SK-N-SH (cell line): ENCODE measurements around the gene BANF1. TPM values are rescaled to one million over a fixed set of nuclear protein-coding genes. Genes with fewer than 3 reads are reported as not detected.
A peak's percentile ranks its signal among the peaks of the same experiment; 100 is the strongest.

Source experiments
- CTCF ChIA-PET: fragments of 300-600, 350-600 bp; formaldehyde crosslinking; extraction: SDS; loops from one replicate; lab custom pipeline; 2021; lab: Yijun Ruan, JAX
- POLR2A ChIA-PET: fragments of 350-600 bp; sonication (Branson Sonifier 250); formaldehyde crosslinking; extraction: SDS; loops from one replicate; lab custom pipeline; 2020; ENCODE audit warnings: antibody characterized with exemption, inconsistent platforms; lab: Yijun Ruan, JAX
- DNase-seq: peaks from one replicate; pipeline ENCODE4 v3.0.0; 2012
- H2AFZ ChIP-seq: fragments of 200-600 bp; sonication (generic); 2 replicates; pipeline ENCODE4 v1.8.1; 2016; ENCODE audit warnings: antibody characterized with exemption, mild to moderate bottlenecking, low read depth
- H3F3A ChIP-seq: fragments of 200-600 bp; sonication (generic); replicated peaks from 2 replicates; pipeline ENCODE3; 2016; ENCODE audit warnings: antibody characterized with exemption, mild to moderate bottlenecking; ENCODE audit not compliant: insufficient read depth
- H3K27ac ChIP-seq, 2 experiments: fragments of 200-500 bp in 1 of 2; fragments of 200-600 bp in 1 of 2; sonication (Bioruptor generic) in 1 of 2; sonication (generic), shearing (Covaris generic) in 1 of 2; 2 replicates each; pipeline versions ENCODE4 v1.5.1 to v1.6.1; 2014 to 2016; ENCODE audit warnings: low read depth in 2 of 2, inconsistent platforms in 1 of 2, low read length in 1 of 2, mild to moderate bottlenecking in 1 of 2, mixed read lengths in 1 of 2
- H3K27me3 ChIP-seq: fragments of 200-600 bp; sonication (generic), shearing (Covaris generic); 2 replicates; pipeline ENCODE4 v1.6.1; 2016; ENCODE audit warnings: mixed run types; ENCODE audit not compliant: insufficient read depth
- H3K36me3 ChIP-seq, 2 experiments: fragments of 200-500 bp in 1 of 2; fragments of 200-600 bp in 1 of 2; sonication (Bioruptor generic) in 1 of 2; sonication (generic) in 1 of 2; replicated peaks in 1 of 2; 2 replicates each; pipeline versions ENCODE3 to v1.5.1; 2014 to 2016; ENCODE audit warnings: low read length in 1 of 2, mild to moderate bottlenecking in 1 of 2; ENCODE audit not compliant: insufficient read depth in 2 of 2, control insufficient read depth in 1 of 2
- H3K4me1 ChIP-seq, 2 experiments: fragments of 200-500 bp in 1 of 2; fragments of 200-600 bp in 1 of 2; sonication (Bioruptor generic) in 1 of 2; sonication (generic), shearing (Covaris generic) in 1 of 2; 2 replicates each; pipeline versions ENCODE4 v1.5.1 to v1.6.1; 2014 to 2016; ENCODE audit warnings: low read depth in 1 of 2, low read length in 1 of 2, mixed run types in 1 of 2; ENCODE audit not compliant: insufficient read depth in 2 of 2, control insufficient read depth in 1 of 2
- H3K4me2 ChIP-seq: fragments of 200-600 bp; sonication (generic), shearing (Covaris generic); 2 replicates; pipeline ENCODE4 v1.6.1; 2017; ENCODE audit warnings: mixed run types
- H3K4me3 ChIP-seq, 2 experiments: fragments of 200-500 bp in 1 of 2; fragments of 200-600 bp in 1 of 2; sonication (Bioruptor generic) in 1 of 2; sonication (generic), shearing (Covaris generic) in 1 of 2; 2 replicates each; pipeline versions ENCODE4 v1.5.1 to v1.8.1; 2014 to 2016; ENCODE audit warnings: low read depth in 2 of 2, inconsistent platforms in 1 of 2, low read length in 1 of 2, mild to moderate bottlenecking in 1 of 2, mixed read lengths in 1 of 2, moderate library complexity in 1 of 2
- H3K79me2 ChIP-seq: fragments of 200-600 bp; sonication (generic); 2 replicates; pipeline ENCODE4 v1.8.1; 2017; ENCODE audit warnings: mild to moderate bottlenecking; ENCODE audit not compliant: insufficient read depth
- H3K9ac ChIP-seq: fragments of 200-600 bp; sonication (generic); 2 replicates; pipeline ENCODE4 v1.6.1; 2017; ENCODE audit warnings: mixed run types
- H3K9me2 ChIP-seq: fragments of 200-600 bp; sonication (generic); 2 replicates; pipeline ENCODE4 v1.6.1; 2017; ENCODE audit warnings: mixed run types
- H3K9me3 ChIP-seq: fragments of 200-600 bp; sonication (generic); 2 replicates; pipeline ENCODE4 v1.6.1; 2017; ENCODE audit warnings: mixed run types, mild to moderate bottlenecking, moderate library complexity
- H4K20me1 ChIP-seq: fragments of 200-600 bp; sonication (generic); 2 replicates; pipeline ENCODE4 v1.6.1; 2017; ENCODE audit warnings: mild to moderate bottlenecking, mixed run types; ENCODE audit not compliant: insufficient read depth
- CTCF ChIP-seq: fragments of 200-600 bp; sonication (generic); IDR thresholded peaks from 2 replicates; pipeline ENCODE4 v1.6.1; 2017; ENCODE audit warnings: antibody characterized with exemption, mild to moderate bottlenecking, moderate library complexity
- ELF1 ChIP-seq: IDR thresholded peaks from 2 replicates; pipeline ENCODE4 v1.4.0; 2012
- EP300 ChIP-seq, 2 experiments: IDR thresholded peaks; 2 replicates each; pipeline versions ENCODE4 v1.4.0 to v1.6.1; 2012; ENCODE audit warnings: borderline replicate concordance in 1 of 2, low read depth in 1 of 2, low read length in 1 of 2
- EZH2phosphoT487 ChIP-seq: fragments of 200-600 bp; sonication (generic); IDR thresholded peaks from 2 replicates; pipeline ENCODE4 v1.6.1; 2017; ENCODE audit warnings: low read depth, mixed run types, mild to moderate bottlenecking, antibody characterized with exemption, moderate library complexity, borderline replicate concordance
- FOXJ3 ChIP-seq: sonication (generic); formaldehyde crosslinking; IDR thresholded peaks from 2 replicates; pipeline ENCODE4 v1.5.1; 2020; ENCODE audit warnings: mild to moderate bottlenecking, missing genetic modification reagents
- FOXM1 ChIP-seq: IDR thresholded peaks from 2 replicates; pipeline ENCODE4 v1.4.0; 2012; ENCODE audit warnings: low read depth, mild to moderate bottlenecking
- GABPA ChIP-seq: IDR thresholded peaks from 2 replicates; pipeline ENCODE4 v1.4.0; 2012; ENCODE audit warnings: low read depth, mild to moderate bottlenecking
- MEF2A ChIP-seq: IDR thresholded peaks from 2 replicates; pipeline ENCODE4 v1.4.0; 2012; ENCODE audit warnings: low read depth, borderline replicate concordance
- NFIC ChIP-seq: IDR thresholded peaks from 2 replicates; pipeline ENCODE4 v1.4.0; 2012; ENCODE audit warnings: borderline replicate concordance
- PBX3 ChIP-seq: IDR thresholded peaks from 2 replicates; pipeline ENCODE4; 2012
- POLR2AphosphoS5 ChIP-seq: IDR thresholded peaks from 2 replicates; pipeline ENCODE4 v1.6.1; 2012; ENCODE audit warnings: low read depth, low read length
- RCOR1 ChIP-seq: fragments of 150-350 bp; IDR thresholded peaks from 2 replicates; pipeline ENCODE4 v1.6.1; 2017; ENCODE audit warnings: antibody characterized with exemption, low read length
- REST ChIP-seq: IDR thresholded peaks from 2 replicates; pipeline ENCODE4 v1.6.1; 2012; ENCODE audit warnings: mild to moderate bottlenecking, low read depth, low read length, moderate library complexity
- SIN3A ChIP-seq: IDR thresholded peaks from 2 replicates; pipeline ENCODE4 v1.6.1; 2012; ENCODE audit warnings: low read depth, mild to moderate bottlenecking, low read length, moderate library complexity, borderline replicate concordance
- SMC3 ChIP-seq: IDR thresholded peaks from 2 replicates; pipeline ENCODE4 v1.6.1; 2012; ENCODE audit warnings: low read depth, low read length, improper control_type of control experiment
- TAF1 ChIP-seq: IDR thresholded peaks from 2 replicates; pipeline ENCODE4 v1.6.1; 2012; ENCODE audit warnings: low read depth, mild to moderate bottlenecking, low read length, moderate library complexity, borderline replicate concordance
- USF1 ChIP-seq: IDR thresholded peaks from 2 replicates; pipeline ENCODE4 v1.4.0; 2012; ENCODE audit warnings: low read depth, borderline replicate concordance
- USF2 ChIP-seq: fragments of 150-350 bp; IDR thresholded peaks from 2 replicates; pipeline ENCODE4 v1.6.1; 2017; ENCODE audit warnings: antibody characterized with exemption, low read length, low read depth, borderline replicate concordance
- ZBTB33 ChIP-seq: IDR thresholded peaks from 2 replicates; pipeline ENCODE4 v1.4.0; 2012; ENCODE audit warnings: low read depth, borderline replicate concordance
- whole genome bisulfite sequencing: methylation state at CpG from one replicate; pipeline ENCODE4 v1.1.6; 2017; ENCODE audit warnings: low lambda C conversion rate; 5-methylcytosine and 5-hydroxymethylcytosine counted together
- polyA plus RNA-seq, 3 experiments: library from polyadenylated mRNA; depleted of rRNA; stranded (reverse); fragments of >200 nt; gene quantifications; 2 replicates each; pipeline ENCODE4 v1.2.3, GENCODE V29; 2012

The BANF1 gene
- polyA plus RNA-seq, 1 of the 3 experiments (the other 2 are of a cell fraction), result 382 TPM

- Histone ChIP-seq H3K9ac (no peak overlapping the region), H3K4me2 (no peak overlapping the region), H3K79me2 (no peaks in the 10 kb centered on the region), H3K4me3 (no peak overlapping the region), H3F3A (peaks cover 12% of the 10 kb centered on the region), H2AFZ (no peak overlapping the region), H3K27ac (no peak overlapping the region), H4K20me1 (no peaks in the 10 kb centered on the region), H3K36me3 (peaks cover 6 to 40% of the 10 kb centered on the region in 2 experiments), H3K9me3 (no peaks in the 10 kb centered on the region), H3K9me2 (no peaks in the 10 kb centered on the region), H3K27me3 (no peaks in the 10 kb centered on the region), H3K4me1 (no peaks in the 10 kb centered on the region)
- WGBS, result 94% methylated on average over 31 of the region's 34 CpGs
- ChIA-PET CTCF (interaction anchor here (1.3 to 20.1 kb wide), 4 partner anchors 9 to 129 kb away, joined by 3 to 261 read pairs (median 12); partner anchors contain the start of genes CCDC85B, CTSW and FIBP), POLR2A (interaction anchor here (1.0 kb wide), 1 partner anchor 29 kb away, joined by 3 read pairs; no protein-coding TSS in a partner anchor)
- DNase-seq, result peak; percentile 14
- TF ChIP-seq POLR2AphosphoS5 (no peak), MEF2A (no peak), ZBTB33 (no peak), REST (no peak), EZH2phosphoT487 (no peak), ELF1 (no peak), EP300 (IDR thresholded peaks at IDR 0.05; ENCODE audit: borderline replicate concordance in 1 of 2, low read depth in 1 of 2, low read length in 1 of 2) (no peak), PBX3 (no peak), SIN3A (no peak), GABPA (no peak), NFIC (no peak), CTCF (no peak), USF1 (no peak), TAF1 (no peak), FOXM1 (no peak), USF2 (no peak), SMC3 (no peak), FOXJ3 (CRISPR knock-in tag) (no peak), RCOR1 (no peak)
Measured at GRCh38 chr11:65978391-65979238, 23.7 kb upstream of the BANF1 start.
